HG03175 (cell line): ENCODE measurements around the gene MUC20.

Experiments
- ATAC-seq: cut with Tn5 transposase; IDR thresholded peaks from one replicate; pipeline ENCODE4 v1.9.1; 2021; ENCODE audit warnings: mild to moderate bottlenecking, moderate library complexity; ENCODE audit not compliant: unreplicated experiment

The MUC20 gene

DNA sequence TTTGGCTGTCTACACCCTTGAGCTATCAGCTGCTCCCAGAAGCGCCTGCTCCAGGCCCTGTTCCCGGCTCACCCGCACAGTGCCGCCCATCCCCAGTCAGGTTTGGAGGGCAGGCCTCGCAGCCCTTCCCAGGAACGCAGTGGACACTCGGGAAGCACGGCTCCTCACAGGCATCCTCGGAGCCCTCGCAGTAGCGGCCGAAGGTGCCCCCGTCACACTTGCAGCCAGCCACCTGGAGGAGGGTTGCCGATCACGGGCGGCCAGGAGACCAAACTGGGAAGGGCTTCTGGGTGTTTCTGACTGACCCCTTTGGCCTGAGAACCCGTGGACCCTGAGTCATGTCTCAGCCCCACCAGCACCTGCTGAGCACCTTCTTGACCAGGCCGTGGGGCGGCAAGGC, 33.4 kb downstream of the MUC20 start:
- no peak for ATAC-seq

DNA sequence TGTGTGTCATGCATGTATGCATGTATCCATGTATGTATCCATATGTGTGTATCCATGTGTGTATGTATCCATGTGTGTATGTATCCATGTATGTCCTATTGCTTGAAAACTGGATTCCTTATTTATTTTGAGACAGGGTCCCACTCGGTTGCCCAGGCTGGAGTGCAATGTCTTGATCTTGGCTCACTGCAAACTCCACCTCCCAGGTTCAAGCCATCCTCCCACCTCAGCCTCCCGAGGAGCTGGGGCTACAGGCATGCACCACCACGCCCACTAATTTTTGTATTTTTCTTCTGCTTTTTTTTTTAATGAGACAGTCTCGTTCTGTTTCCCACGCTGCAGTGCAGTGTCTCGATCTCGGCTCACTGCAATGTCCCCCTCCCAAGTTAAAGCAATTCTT, 34.1 kb downstream of the MUC20 start:
- no peak for ATAC-seq

DNA sequence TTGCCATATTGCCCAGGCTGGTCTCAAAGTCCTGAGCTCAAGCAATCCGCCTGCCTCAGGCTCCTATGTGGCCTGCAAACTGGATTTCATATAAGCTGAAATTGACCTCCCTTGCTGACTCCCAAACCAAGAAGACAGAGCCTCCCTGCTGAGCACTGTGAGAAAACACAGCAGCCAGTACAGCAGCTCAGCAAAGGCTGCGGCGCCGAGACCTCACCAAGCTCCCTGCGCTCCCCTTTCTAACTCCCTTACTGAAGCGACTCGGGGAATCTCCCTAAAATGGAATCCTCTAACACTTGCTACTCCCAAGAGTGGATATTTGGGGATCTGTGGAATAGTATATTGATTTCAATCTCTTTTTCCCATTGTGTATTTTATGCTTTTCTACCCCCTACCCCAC, 34.6 kb downstream of the MUC20 start:
- no peak for ATAC-seq

DNA sequence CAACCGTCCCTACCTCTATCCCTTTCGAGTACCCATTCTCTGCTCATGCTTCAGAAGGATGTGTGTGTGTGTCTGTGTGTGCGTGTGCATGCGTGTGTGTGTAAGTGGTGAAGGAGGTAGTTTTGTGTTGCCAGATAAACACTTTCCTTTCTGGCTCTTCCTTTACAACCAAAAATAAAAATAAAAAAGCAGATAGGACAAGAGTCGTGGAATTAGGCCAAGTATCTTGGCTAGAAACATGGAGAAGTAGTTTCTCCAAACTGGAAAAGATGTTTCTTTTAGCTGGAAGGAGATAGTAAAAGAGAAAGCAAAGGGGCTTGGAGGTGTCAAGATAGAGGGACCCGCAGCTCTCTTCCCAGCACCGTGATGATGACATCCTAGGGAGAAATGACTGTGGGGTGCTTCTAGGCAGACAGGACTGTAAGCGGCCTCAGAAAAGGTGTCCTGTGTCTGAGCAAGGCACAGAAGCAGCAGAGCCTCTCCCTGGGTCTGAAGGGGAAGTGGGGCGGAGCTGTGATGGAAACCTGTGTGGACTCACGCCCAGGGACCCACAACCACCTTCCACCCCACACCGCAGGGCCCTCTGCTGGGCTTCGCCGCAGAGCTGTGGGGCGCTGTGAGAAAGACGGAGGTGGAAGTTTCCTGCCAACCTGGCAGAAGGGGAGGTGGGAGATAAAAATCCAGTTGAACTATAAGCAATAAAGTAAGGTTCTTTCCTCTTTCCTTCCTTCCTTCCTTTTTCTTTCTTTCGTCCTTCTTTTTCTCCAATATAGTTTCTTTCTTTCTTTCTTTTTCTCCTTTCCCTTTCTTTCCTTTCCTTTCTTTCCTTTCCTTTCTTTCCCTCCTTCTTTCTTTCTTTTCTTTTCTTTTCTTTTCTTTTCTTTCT, 35.3 kb downstream of the MUC20 start:
- ATAC-seq = no peak

DNA sequence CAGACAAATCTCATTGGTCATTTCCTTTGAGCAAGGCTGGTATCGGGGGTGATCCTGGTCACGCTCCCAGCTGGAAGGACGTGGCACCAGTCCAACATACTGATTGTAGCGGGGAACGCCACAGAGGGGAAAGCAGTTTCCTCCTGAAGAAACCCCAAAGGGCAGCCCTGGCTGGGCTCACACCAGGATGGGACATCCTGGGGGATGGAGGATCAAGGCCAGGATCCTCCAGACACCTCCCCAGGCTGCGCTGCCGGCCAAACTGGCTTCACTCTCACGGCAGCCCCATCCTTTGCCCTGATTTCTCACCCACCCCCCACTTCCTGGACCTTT, 36.6 kb downstream of the MUC20 start:
- no peak for ATAC-seq

DNA sequence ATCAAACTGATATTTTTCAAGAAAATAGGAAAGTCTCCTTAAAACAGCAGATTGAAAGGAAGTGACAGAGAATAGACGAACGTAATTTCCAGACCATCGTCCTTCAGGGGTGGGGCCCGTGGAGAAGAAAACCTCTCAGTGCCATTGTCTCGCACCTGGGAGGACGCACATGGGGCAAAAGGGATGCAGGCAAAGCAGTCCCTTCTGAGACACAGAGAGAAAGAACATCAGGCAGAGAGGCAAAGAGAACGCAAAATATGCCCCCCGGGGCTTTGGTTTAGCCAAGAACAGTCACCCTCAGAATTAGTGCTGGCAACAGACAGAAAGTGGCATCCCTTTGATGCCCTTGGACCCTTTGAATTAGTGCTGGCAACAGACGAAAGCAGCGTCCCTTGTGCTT, 37.0 kb downstream of the MUC20 start:
- ATAC-seq = no peak

DNA sequence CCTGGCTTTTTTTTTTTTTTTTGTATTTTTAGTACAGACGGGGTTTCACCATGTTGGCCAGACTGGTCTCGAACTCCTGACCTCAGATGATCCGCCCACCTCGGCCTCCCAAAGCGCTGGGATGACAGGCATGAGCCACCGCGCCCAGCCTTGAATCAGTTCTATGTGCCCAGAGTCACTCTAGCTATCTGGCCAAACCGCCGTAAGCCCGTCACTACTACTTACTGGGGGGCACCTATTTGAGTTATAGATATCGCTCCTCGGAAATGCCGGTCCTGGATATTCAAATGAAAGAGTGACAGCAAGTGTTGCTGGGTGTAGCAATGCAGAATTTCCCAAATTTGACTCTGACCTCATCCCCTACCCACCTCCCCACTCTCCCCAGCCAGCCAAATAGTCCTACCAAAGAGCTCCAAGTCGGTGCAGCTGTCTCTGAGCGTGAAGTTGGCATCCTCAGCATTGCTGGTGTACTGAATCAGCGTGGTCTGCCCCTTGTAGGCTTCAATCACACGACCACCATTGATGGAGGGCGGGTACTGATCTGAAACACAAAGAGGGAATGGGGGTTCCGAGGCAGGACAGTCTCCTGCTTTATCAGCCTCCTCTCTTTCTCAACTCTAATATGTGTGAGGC, 38.1 kb downstream of the MUC20 start:
- no peak for ATAC-seq

DNA sequence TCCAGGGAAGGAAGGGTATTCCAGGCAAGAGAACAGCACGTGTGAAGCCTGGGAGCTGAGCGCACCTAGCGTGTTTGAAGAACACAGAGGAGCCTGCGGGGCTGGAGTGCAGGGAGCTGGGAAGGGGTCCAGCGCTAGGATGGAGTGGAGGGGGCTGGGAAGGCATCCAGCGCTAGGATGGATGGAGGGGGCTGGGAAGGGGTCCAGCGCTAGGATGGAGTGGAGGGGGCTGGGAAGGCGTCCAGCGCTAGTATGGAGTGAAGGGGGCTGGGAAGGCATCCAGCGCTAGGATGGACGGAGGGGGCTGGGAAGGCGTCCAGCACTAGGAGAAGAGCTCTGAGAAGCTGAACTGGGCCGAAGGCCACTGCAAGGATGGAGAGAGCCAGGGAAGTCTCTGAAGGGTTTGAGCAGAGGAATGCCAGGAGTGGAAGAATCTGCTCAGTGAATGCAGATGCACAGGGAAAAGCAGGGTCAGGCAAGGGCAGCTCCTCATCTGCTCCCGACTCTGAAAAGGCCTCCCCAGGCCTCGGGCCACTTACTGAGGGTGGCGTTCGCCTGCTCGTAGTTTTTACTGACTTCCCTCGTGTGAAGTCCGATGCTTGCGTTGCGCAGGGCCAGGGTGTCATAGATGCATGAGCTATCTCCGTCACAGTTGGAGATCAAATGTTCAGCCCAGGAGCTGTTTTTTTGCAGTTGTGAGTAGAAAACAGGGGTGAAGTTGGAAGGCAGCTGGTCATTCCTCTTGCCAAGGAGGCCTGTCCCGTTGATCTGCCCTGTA, 39.8 kb downstream of the MUC20 start:
- ATAC-seq = no peak

DNA sequence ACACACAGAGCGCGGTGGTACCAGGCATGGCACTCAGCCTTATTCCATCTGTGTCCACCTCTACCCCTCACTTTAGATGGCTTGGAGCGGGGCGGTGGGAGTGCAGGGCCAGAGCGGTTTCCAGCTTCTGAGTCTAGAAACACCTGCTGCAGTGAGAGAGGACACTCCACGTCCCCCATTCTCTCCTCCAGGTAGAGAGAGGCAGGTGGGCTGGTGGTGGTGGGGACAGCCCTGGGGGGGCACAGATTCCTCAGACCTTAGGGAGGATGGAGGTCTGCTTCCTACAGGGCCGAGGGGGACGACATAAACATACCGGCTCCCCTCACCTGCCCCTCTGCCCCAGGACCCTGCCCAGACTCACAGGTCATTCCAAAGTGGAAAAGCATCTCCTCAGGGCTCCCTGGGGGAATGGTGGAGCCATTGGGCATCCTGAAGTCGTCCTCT, 40.4 kb downstream of the MUC20 start:
- ATAC-seq = no peak

DNA sequence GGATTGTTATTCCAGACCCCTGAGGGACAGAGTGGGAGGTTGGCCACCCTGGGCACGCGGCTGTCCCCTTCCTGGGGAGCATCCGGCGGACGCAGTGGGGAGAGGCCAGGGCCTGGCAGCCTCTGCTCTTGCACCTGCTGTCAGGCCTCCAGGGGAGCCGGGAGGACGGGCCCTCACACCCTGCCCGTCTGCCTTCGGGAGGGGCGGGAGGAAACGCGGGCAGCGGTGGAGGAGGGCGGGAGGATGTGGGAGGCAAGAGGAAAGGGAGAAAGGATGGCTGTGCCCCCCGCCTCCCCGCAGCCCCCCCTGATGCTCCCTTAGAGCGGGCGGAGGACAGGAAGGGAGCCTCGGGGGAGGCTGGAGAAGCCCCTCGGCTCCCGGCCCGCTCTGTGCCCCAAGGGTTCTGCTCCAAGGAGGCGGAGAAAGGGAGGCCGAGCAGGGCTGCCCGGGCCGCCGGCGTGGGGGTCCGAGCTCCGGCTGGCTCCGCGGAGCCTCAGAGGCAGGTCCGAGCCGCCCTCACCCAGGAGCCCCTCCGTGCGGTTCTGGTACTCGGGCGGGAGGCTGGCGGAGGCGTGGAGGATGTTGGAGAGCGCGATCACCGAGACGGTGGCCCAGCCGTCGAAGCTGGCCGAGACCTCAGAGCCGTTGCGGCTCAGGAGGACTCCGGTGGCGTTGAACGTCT, 40.9 kb downstream of the MUC20 start:
- no peak for ATAC-seq

DNA sequence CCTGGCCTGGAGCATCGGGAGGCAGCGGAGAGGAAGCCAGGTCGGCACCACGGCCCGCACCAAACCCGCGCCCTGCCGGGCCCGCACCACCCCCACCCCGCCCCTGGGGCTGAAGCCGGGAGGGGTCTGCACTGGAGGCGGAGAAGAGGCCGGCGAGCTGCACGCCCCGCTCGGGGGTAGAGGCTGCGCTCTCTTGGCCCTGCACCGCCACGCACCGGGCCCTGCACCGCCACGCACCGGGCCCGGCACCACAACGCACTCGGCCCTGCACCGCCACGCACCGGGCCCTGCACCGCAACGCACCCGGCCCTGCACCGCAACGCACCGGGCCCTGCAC, 41.4 kb downstream of the MUC20 start:
- no peak for ATAC-seq

DNA sequence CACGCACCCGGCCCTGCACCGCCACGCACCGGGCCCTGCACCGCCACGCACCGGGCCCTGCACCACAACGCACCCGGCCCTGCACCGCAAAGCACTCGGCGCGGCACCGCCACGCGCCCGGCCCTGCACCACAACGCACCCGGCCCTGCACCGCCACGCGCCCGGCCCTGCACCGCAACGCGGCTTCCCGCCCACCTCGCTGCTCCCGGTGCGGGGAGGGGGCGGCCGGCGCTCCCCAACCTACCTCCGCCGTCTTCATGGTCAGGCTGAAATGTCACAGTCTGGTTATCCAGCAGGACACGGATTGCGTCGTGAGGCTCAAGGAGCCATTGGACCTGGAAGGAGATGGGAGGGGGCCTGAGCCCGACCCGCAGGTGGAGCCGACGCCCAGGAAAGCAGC, 41.8 kb downstream of the MUC20 start:
- no peak for ATAC-seq

DNA sequence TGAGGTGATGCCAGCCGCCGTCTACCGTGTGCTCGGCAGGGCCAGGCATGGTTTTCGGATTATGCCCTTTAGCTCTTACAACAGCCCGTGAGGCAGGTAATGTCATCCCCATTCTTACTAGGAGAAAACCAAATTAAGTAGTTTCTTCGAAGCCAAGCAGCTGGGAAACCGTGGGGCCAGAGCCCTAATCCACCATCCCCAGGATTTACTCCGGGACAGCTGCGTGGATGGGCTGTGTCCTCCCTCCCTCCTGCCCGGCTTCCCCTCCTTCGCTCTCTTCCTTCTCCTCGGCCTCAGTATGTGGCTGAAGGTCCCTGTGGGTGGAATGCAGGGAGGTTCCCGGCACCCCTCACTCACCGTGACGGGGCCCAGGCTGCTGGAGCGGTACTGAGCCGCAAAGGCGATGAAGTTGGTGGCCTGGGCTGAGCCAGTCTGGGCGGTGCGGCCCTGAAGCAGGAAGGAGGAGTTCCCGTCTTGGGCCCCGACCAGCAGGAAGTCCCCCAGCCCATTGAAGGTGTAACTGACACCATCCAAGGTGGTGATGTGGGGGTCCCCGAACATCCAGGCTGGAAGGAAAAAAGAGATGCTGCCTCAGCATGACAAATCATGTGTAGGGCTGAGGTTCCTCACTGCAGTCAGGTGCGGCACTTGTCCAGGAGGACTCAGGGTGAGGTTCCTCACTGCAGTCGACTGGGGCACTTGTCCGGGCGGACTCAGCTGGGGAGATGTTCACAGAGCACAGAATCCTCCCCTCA, 42.5 kb downstream of the MUC20 start:
- ATAC-seq = no peak

DNA sequence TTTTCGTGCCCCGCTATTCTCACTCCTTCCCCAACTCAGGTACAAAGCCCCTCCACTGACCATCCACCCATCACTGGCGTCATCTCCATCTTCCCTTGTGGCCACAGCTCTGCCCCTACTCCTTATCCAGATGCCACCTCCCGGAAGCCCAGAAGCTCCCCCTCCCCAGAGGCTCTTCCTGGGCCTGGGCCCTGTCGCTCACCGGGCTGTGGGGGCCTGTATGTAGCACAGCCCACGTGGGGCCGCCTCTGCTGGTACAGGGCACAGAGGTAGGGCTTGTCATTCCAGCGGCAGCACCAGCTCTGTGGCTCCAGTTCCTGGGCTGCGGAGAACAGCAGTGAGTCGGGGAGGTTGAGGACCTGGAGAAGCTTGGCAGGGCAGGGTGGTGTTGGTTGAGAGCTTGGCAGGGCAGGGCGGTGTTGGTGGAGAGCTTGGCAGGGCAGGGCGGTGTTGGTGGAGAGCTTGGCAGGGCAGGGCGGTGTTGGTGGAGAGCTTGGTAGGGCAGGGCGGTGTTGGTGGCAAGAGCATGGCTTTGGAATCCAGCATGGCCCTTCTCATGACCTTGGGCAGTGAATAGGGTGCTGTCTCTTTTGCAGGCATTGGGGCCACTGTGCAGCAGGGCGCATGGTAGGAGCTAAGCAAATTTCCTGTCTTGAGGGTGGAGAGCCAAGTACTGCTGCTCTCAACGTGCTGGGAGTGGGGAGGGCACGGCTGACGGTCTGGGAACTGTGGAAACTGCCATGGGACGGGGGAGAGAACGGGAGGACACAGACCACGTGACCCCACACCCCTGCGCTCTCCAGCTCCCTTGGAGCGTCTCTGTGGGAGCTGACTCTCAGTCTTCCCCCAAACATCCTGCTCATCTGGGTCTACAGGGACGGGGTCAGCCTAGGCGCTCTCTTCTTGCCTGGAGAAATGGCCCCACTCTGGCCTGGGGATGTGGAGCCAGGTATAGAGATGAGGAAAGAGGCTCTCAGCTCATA, 43.4 kb downstream of the MUC20 start:
- ATAC-seq = no peak

DNA sequence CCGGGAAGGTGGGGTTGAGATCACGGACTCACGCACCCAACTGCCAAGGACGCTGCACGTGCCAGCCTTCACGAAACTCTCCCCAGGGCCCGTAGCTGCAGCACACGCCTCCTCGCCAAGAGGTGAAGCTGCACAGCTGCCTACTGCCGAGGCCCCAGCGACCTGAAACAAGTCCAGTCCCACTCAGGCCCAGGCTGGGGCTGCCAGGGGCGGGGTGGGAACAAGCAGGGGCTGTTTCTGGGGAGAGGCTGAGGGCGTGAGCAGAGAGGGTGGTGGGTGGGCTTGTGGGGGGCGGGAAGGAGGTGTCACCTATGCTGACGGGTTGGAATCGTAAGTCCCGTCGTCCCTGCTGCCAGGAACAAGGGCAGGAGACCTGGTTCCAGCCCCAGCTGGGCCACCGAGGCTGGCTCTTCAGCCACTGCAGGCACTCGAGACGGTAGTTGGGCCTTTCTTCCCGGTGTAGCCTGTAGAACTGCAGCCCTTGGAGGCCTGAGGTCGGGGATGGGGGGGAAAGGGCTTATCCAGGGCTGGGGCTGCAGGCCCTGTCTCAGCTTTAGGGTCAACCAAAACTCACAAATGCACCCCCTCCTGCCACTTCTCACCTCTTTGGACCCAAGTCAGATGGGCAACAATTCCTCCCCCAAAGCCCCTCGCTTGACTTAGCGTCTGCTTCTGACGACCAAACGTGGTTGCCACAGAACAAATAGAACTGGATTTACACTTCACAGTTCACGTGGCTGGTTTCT, 44.4 kb downstream of the MUC20 start:
- ATAC-seq = no peak

DNA sequence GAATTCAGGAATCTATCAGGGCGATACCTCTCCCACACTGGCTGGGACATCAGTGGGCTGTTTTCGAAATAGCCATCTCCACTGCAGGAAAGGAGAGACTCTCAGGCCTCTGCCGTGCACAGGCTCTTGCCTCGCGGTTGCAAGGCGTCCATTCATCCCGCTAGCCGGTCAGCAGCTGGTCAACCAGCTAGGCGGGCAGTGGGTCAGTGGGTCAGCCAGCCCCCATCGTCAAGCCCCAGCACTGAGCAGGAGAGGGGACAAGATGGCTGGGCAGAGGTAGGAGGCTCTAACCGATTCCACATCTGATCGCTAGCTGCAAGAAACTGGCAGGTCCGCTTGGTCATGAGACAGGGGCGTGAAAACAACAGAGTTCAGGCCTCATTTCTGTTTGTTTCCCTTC, 45.9 kb downstream of the MUC20 start:
- no peak for ATAC-seq

DNA sequence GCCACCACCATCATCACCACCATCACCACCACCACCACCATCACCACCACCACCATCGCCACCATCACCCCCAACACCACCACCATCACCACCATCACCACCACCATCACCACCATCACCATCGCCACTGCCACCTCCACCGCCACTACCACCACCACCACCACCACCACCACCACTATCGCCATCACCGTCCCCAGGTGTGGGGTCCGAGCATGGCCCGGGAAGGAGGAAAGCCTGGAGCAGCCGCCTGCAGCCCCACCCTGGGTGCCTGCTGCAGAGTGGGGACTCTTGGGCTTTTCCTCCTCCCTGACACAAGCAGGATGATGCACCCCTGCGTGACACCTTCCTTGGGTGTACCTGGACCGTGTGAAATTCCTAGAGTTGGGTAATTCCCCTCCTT, 47.0 kb downstream of the MUC20 start:
- no peak for ATAC-seq

DNA sequence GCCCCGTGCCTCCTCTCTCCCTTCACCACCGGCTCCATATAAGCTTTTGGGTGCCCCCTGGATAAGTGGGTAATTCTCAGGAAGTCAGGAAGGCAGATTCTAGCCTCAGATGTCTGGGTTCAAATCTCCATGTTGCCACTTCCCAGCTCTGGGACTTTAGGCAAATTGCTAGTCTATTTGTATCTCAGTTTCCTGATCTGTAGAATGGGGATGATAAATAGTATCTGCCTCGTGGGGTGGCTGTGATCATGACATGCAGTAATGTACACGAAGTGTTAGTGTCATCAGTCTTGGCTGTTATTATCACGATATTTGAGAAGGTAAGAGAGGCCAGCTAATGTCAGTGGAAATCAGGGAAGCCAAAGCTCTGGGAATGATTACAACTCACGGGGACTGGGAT, 47.6 kb downstream of the MUC20 start:
- ATAC-seq = no peak

DNA sequence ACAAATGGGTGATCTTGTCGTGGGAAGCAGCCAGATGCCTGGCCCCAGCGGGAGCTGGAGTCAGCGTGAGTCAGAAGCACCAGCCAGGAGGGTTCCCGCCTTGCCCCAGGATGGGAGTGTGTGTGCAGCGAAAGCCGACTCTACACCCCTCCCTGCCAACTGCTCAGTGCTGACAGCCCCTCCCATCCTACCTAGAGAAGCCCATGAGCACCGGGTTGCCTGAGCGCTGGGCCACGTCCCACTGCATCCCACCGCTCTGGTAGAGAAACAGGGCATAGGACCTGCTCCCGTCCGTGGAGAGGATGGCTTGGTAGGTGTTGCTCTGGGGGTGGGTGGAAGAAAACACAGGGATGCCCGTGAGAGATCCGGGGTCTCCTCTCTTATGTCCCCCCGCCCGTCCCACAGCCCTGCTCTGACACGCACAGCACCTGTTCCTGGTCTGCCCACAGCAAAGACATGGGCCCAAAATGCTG, 48.1 kb downstream of the MUC20 start:
- ATAC-seq = no peak
